GM12873 (cell line): ENCODE measurements around the gene DOLK.

Experiments
- CTCF ChIP-seq: IDR thresholded peaks from 2 replicates; pipeline ENCODE4 v1.5.1; 2012; ENCODE audit warnings: low read depth, mild to moderate bottlenecking, moderate library complexity, low read length, control low read depth; ENCODE audit not compliant: insufficient read depth; ENCODE audit errors: missing control alignments

DOLK gene

GRCh38 chr9:128916204-128916603, 31.2 kb downstream of the DOLK start:
- TF ChIP-seq CTCF: no peak

- no peak for TF ChIP-seq CTCF
Measured at GRCh38 chr9:128913995-128914772, 33.2 kb downstream of the DOLK start.

- TF ChIP-seq CTCF: no peak
Measured at GRCh38 chr9:128913048-128913900, 34.1 kb downstream of the DOLK start.

- no peak for TF ChIP-seq CTCF
Measured at GRCh38 chr9:128912270-128912853, 35.0 kb downstream of the DOLK start.

- no peak for TF ChIP-seq CTCF
Measured at GRCh38 chr9:128911529-128912035, 35.8 kb downstream of the DOLK start.

- no peak for TF ChIP-seq CTCF
Measured at GRCh38 chr9:128910906-128911305, 36.5 kb downstream of the DOLK start.

- TF ChIP-seq CTCF: no peak
Measured at GRCh38 chr9:128909859-128910258, 37.5 kb downstream of the DOLK start.
